Esophagus muscularis mucosa (tissue), 4 donors: ENCODE results near the gene DOK5. TPM values are rescaled to one million over a fixed set of nuclear protein-coding genes. Genes with fewer than 3 reads are reported as not detected.

Experiments
- DNase-seq: peaks from one replicate; pipeline ENCODE4 v3.0.0-alpha.2; 2017; ENCODE audit errors: extremely low spot score
- H3K27ac ChIP-seq, 4 donors: fragments of 200-600 bp; sonication (generic); replicated peaks in 1 of 4; 1 replicate in 3 of 4; 2 replicates in 1 of 4; pipeline ENCODE4 v1.5.1; 2016 to 2019; ENCODE audit warnings: mild to moderate bottlenecking in 1 of 4
- H3K27me3 ChIP-seq, 4 donors: fragments of 200-600 bp; sonication (generic); one replicate each; pipeline versions ENCODE4 v1.5.1 to v1.6.0; 2016 to 2019
- H3K36me3 ChIP-seq, 4 donors: fragments of 200-600 bp; sonication (generic); one replicate each; pipeline ENCODE4 v1.5.1; 2016 to 2019
- H3K4me1 ChIP-seq, 4 donors: fragments of 200-600 bp; sonication (generic); one replicate each; pipeline ENCODE4 v1.5.1; 2016 to 2019
- H3K4me3 ChIP-seq, 4 donors: fragments of 200-600 bp; sonication (generic); 1 replicate in 2 of 4; 2 replicates in 2 of 4; pipeline ENCODE4 v1.5.1; 2016 to 2019; ENCODE audit warnings: mild to moderate bottlenecking in 4 of 4, moderate library complexity in 1 of 4
- H3K9me3 ChIP-seq, 4 donors: fragments of 200-600 bp; sonication (generic); 1 replicate in 3 of 4; 2 replicates in 1 of 4; pipeline ENCODE4 v1.5.1; 2016 to 2019
- CTCF ChIP-seq, 3 experiments: fragments of 200-600 bp in 2 of 3; fragments of 450-650 bp in 1 of 3; sonication (generic) in 2 of 3; IDR thresholded peaks; one replicate each; pipeline ENCODE4 v1.5.1; 2017 to 2019; ENCODE audit warnings: antibody characterized with exemption in 3 of 3, mild to moderate bottlenecking in 2 of 3, moderate library complexity in 1 of 3
- EP300 ChIP-seq: sonication (generic); formaldehyde crosslinking; IDR thresholded peaks from one replicate; pipeline ENCODE4 v1.6.1; 2017; ENCODE audit warnings: antibody characterized with exemption
- POLR2A ChIP-seq: fragments of 450-650 bp; IDR thresholded peaks from one replicate; pipeline ENCODE4 v1.6.1; 2017; ENCODE audit warnings: antibody characterized with exemption, moderate library complexity, mild to moderate bottlenecking, low read depth
- POLR2AphosphoS5 ChIP-seq, 2 donors: sonication (generic); formaldehyde crosslinking; IDR thresholded peaks; one replicate each; pipeline ENCODE4 v1.6.1; 2017; ENCODE audit warnings: antibody characterized with exemption in 2 of 2
- WGBS: methylation state at CpG from one replicate; pipeline ENCODE4 v1.1.5; 2018; 5-methylcytosine and 5-hydroxymethylcytosine counted together
- intact Hi-C: fragments of 100-400 bp; cut with DNase I; formaldehyde crosslinking; loops from one replicate; pipeline ENCODE4 v1.15.1; 2023
- total RNA-seq, 4 donors: library from RNA; depleted of rRNA; stranded (reverse); fragments of >200 nt; gene quantifications; one replicate each; pipeline versions ENCODE4 v1.1.0 to v1.2.1, GENCODE V29; 2016

Gene DOK5
- total RNA-seq, 4 donors from 2014 or later: 0.32 to 1.5 (median 0.79) TPM

DNA sequence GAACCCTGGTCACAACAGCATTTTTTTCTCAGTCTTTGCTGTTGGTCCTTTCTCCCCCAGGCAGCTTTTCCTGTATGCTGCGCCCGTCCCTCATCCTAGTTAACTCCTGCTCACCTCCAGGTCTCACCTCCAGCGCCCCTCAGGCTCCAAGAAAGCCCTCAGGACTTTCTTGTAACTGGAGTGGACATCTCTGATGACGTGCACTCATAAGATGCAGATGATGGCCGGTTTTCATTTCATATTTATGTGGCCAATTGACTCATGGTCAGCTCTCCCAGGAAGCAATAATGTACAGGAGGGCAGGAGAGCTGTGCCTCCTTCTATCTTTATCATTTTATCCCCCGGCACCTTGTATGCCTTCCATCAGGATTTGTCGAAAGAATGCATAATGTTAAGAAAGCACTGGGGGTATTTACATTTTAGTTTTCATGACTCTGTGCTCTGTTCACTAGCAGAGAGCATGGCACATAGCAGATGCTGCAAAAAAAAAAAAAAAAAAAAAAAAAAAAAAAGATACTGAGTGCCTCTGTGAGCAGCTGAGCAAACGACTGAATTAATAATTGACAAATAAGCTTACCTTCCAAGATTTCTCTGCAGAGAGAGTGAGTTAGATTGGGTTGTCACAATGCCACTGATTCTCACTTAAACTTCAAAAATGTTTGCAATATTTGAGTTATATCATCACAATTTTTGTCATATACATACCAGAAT, 170.2 kb downstream of the DOK5 start:
- TF ChIP-seq EP300 (no peak), POLR2A (no peak), CTCF (IDR thresholded peaks at IDR 0.05) (no peak), POLR2AphosphoS5 (IDR thresholded peaks at IDR 0.05) (no peak)
- intact Hi-C loops: loop anchor here (5.0 kb wide), 2 partner anchors 423 to 548 kb away; no protein-coding TSS in a partner anchor
- H3K4me1 ChIP-seq: no peaks in the 10 kb centered on the region
- peaks cover 0 to 3% (median 0%) of the 10 kb centered on the region in 4 donors for H3K27me3 ChIP-seq
- no peaks in the 10 kb centered on the region for H3K9me3 ChIP-seq
- no peak overlapping the region for H3K4me3 ChIP-seq
- WGBS: 61% methylated on average over 8 of the region's 8 CpGs
- H3K27ac ChIP-seq: no peak overlapping the region
- DNase-seq: no peak
- H3K36me3 ChIP-seq: no peaks in the 10 kb centered on the region

DNA sequence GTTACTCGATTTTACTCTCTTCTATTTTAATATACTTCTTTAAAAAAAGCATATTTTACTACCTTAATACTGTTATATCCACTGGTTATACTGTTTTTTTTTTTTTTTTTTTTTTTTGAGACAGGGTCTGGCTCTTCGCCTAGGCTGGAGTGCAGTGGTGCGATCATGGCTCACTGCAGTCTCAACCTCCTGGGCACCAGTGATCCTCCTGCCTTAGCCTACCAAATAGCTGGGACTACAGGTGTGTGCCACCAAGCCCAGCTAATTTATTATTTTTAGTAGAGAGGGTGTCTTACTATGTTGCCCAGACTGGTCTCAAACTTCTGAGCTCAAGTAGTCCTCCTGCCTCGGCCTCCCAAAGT, 170.7 kb downstream of the DOK5 start:
- H3K4me3 ChIP-seq: no peak overlapping the region
- H3K27me3 ChIP-seq: peaks cover 0 to 3% (median 0%) of the 10 kb centered on the region in 4 donors
- no peaks in the 10 kb centered on the region for H3K4me1 ChIP-seq
- TF ChIP-seq CTCF (IDR thresholded peaks at IDR 0.05) (no peak), EP300 (no peak), POLR2A (no peak), POLR2AphosphoS5 (IDR thresholded peaks at IDR 0.05) (no peak)
- WGBS: 88% methylated on average over 4 of the region's 4 CpGs
- no peaks in the 10 kb centered on the region for H3K36me3 ChIP-seq
- no peak for DNase-seq
- H3K27ac ChIP-seq: no peak overlapping the region
- H3K9me3 ChIP-seq: no peaks in the 10 kb centered on the region
- intact Hi-C loops: loop anchor here (5.0 kb wide), 2 partner anchors 424 to 549 kb away; no protein-coding TSS in a partner anchor

DNA sequence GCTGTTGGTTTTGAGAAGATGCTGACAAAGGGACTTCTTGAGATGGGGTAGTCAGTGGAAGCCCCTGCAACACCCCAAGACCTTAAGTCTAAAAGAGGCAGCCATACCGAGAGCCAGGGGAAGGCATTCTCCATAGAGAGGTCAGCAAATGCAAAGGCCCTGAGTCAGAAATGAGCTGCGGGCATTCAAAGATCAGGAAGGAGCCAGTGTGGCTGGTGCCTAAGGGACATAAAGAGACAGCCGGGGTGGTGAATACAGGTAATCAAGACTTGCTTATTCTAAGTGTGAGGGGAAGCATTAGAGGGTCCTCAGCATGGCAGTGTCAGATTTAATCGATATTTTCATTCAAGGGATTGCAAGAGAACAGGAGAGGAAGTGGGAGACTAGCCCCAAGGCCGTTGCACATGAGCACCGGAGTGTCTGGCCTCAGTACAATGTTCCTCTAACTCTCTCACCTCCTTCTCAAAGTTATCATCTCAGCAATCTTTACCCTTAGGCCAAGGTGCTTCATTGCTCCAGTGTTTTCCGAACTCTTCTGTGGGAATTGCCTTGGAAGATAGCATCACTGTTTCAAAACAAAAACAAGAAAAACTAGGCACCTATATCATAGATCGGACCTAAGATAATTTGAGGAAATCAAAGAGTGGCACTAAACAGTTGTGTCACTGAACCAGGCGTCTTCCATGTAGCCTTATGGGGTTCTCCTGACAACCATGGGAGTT, 173.2 kb downstream of the DOK5 start:
- Histone ChIP-seq H3K4me3 (no peak overlapping the region), H3K4me1 (no peaks in the 10 kb centered on the region), H3K9me3 (no peaks in the 10 kb centered on the region), H3K27ac (no peak overlapping the region), H3K27me3 (peaks cover 0 to 3% (median 0%) of the 10 kb centered on the region in 4 donors), H3K36me3 (no peaks in the 10 kb centered on the region)
- intact Hi-C loops: loop anchor here (5.0 kb wide), 2 partner anchors 426 to 551 kb away; no protein-coding TSS in a partner anchor
- no peak for DNase-seq
- whole genome bisulfite sequencing: 77% methylated on average over 9 of the region's 9 CpGs
- TF ChIP-seq POLR2A (no peak), EP300 (no peak), CTCF (IDR thresholded peaks at IDR 0.05) (no peak)

DNA sequence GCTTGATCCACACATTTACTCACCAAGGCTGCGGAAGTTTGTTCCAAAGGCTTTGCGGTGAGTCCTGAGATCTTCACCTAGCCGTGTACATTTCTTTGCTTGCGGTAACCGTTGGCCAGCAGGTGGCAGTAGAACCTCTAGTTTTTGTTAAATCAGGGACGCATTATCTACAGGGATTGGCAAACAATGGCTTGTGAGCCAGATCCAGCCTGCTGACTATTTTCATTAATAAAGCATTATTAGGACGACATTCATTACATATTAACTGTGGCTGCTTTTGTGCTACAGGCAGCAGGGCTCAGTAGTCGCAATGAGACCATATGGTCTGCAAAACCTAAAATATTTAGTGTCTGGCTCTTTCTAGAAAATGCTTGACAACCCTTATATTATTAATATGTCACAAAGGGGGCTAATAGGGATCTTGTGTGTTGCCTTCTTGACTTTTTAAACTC, 174.1 kb downstream of the DOK5 start:
- H3K27ac ChIP-seq: no peak overlapping the region
- peaks cover 0 to 3% (median 0%) of the 10 kb centered on the region in 4 donors for H3K27me3 ChIP-seq
- no peaks in the 10 kb centered on the region for H3K9me3 ChIP-seq
- H3K4me3 ChIP-seq: no peak overlapping the region
- no peaks in the 10 kb centered on the region for H3K4me1 ChIP-seq
- no peaks in the 10 kb centered on the region for H3K36me3 ChIP-seq
- DNase-seq: no peak
- TF ChIP-seq CTCF (IDR thresholded peaks at IDR 0.05) (peak; percentile 65 to 86 (median 69)), POLR2AphosphoS5 (IDR thresholded peaks at IDR 0.05) (no peak), POLR2A (no peak)
- intact Hi-C loops: loop anchor here (5.0 kb wide), 2 partner anchors 427 to 552 kb away; no protein-coding TSS in a partner anchor
- WGBS: 11% methylated on average over 8 of the region's 8 CpGs
